Stimulated activated CD8-positive, alpha-beta memory T cell treated with anti-CD3 and anti-CD28 coated beads, Interleukin-15, amount 100 ng/mL, for 48 hours (primary cell): ENCODE results near the gene MAGEA11.
"Not testable (repeated sequence)": the region's sequence is repeated elsewhere in the genome, so short reads cannot be mapped to it uniquely, and the experiment has no call there.

Source experiments
- DNase-seq, 2 donors: peaks; one replicate each; pipeline ENCODE4 v3.0.0-alpha.2; 2020; ENCODE audit warnings: low read depth in 2 of 2

MAGEA11 gene

DNA sequence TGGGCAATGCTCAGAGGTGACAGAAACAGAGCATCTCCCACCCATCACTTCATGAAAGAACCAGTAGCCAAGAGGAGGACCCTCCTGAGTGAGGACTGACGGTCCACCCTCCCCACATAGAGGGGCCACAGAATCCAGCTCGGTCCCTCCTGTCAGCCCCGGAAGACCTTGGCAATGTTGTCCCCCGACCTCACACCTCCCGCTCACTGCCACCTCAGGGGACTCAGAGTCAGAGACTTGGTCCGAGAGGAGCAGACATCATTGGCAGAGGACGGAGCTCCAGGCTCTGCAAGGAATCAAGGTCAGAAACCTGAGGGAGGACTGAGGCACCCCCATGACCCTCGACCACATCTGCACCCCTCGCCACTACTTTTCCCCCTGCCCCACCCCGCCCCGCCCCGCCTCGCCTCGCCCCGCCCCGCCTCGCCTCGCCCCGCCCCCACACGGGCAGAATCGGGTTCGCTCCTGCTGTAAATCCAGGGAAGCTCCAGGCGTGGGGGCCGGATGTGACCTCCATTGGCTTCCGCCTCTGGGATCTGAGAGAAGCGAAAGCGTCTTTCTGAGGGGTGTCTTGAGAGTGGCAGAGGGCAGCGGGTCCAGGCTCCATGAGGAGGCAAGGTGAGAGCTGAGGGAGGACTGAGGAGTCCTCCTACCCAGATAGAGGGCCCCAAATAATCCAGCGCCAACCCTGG is at the start of gene MAGEA11:
Gene MAGEA11 (plus strand): TSS at position 516 of the 692 bp plus-strand sequence. CDS start 1,100 bp downstream, outside the sequence.
- no peak for DNase-seq

DNA sequence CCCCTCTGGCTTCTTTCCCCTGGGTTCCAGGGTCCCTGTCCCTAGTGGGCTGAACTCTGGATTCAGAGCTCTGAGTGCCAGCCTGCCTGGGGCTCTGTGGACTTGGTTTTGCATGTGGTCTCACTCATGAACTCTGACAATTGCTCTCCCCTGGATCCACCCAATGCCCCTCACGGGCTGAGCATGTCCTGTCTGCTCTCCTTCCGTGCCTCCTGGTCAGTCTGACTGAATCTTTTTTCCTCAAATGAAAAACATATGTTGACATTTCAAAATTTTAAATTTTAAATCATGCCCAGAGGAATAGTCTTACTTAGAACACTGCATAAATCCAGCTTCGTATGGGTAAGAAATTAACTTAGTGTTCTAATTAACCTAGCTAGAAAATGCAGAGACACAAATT is 36.8 kb upstream of the MAGEA11 start:
- DNase-seq = not testable (repeated sequence)

DNA sequence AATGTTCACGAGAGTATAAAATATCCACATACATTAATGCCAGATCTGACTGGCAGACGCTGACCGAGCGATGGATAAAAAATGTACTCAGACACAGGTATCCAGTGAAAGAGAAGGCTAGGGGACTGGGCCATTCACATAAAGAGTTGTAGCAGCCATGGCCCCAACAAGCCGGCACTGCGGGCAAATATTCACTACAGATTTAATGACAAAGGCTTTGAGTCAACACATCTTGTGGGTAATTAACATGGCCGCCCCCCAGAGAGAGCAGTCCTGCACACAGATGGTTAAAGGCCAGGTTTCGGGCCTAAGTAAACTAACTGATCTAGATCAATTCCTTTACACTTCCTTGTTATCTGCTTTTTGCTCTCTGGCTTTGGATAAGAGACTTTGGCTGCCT is 36.3 kb upstream of the MAGEA11 start:
- not testable (repeated sequence) for DNase-seq

DNA sequence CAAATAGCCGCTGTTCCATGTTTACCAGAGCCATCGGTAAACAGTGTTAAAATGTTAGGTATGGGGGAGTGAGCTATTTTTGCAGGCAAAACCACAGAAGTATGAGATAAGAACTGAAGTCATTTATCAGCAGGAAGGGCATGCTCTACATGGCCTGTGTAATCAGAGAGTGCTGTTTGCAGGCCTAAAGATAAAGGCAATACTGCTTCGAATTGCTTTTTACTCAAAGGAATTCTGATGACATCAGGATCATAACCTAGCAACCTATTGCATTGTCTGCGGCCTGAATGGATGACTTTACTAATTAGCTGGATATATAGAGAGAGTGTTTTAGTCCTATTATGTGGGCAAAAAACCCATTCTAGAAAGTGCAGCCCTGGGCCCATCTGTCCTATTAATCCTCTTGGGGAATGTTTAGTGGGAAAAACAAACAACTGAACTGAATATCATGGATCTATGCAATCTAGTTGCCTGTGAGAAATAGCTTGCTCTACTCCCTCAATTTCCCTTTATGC is 32.6 kb upstream of the MAGEA11 start:
- not testable (repeated sequence) for DNase-seq

DNA sequence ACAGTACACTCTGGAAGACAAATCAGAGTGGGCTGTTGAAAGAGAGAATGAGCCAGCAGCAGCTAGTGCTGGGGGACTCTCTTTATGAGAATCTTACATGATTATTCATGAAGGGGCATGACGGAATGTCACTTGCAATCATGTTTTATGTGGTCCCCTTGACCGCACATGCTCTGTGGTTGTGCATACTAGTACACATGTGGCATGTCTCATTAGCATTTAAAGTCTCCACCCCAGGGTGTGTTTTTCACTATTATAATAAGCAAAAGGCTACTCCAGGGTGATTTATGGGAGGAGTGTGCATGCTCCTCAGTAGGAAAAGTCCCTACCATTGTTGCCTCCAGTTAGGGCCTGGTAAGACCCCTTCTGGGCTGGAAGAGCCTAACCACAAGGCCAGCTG is 30.7 kb upstream of the MAGEA11 start:
- DNase-seq = no peak

DNA sequence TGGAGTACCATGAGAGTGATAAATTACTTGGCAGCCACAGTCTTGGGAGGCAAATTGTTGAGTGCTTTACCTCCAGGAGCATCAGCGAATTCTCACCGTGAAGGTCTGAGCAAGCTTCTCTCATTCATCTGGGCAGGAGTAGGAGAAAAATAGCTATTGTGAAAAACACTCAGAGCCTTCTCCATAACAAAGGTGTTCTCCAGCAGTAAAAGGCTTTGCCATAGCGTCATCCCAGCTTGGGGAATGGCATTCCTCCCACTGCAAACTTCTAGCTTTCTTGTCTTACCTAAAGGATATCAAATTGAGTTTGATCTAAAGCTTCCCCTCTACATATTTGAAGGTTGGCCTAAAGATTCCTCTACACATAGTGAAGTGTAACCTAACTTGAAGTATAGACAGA is 29.8 kb upstream of the MAGEA11 start:
- DNase-seq = no peak

- DNase-seq = no peak
These were observed 28.6 kb upstream of the MAGEA11 start for GRCh38 chrX:149682956-149683947.

- DNase-seq = no peak
These were observed 27.7 kb upstream of the MAGEA11 start for GRCh38 chrX:149683966-149684730.

- DNase-seq = no peak
These were observed 23.9 kb upstream of the MAGEA11 start for GRCh38 chrX:149687991-149688390.

- no peak for DNase-seq
These were observed 23.3 kb upstream of the MAGEA11 start for GRCh38 chrX:149688552-149688951.

DNA sequence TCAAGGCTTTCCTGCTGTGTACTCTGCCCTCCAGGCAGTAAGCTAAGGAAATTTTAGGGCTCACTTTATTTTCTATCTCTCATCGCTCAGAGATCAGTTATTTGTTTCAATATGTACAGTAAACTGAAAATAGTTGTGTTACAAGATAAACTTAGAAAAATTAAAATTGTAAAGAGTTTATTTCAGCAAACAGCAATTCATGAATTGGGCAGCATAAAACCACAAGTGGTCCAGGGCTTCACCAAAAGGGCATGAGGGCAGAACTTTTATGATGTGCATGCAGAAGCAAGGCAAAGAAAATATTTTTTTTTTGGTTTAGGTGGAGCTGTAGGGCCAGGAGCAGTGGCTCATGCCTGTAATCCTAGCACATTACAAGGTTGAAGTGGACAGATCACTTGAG is 20.1 kb upstream of the MAGEA11 start:
- DNase-seq = no peak

DNA sequence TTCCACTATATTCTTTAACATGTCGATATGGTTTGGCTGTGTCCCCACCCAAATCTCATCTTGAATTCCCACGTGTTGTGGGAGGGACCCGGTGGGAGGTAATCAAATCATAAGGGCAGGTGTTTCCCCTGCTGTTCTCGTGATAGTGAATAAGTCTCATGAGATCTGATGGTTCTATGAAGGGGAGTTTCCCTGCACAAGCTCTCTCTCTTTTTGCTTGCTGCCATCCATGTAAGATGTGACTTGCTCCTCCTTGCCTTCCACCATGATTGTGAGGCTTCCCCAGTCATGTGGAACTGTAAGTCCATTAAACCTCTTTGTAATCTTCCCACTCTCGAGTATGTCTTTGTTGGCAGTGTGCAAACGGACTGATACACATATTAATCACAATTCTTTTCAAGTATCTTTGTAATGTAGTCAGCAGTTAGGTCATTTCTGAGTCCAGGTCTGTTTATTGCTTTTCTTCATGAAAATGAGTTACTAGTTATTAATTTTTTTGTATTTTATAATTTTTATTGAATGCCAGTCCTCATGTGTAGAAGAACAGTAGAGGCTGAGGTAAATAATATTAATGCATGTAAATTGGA is 19.1 kb upstream of the MAGEA11 start:
- not testable (repeated sequence) for DNase-seq

- DNase-seq = no peak
These were observed 12.1 kb upstream of the MAGEA11 start for GRCh38 chrX:149699761-149700160.

DNA sequence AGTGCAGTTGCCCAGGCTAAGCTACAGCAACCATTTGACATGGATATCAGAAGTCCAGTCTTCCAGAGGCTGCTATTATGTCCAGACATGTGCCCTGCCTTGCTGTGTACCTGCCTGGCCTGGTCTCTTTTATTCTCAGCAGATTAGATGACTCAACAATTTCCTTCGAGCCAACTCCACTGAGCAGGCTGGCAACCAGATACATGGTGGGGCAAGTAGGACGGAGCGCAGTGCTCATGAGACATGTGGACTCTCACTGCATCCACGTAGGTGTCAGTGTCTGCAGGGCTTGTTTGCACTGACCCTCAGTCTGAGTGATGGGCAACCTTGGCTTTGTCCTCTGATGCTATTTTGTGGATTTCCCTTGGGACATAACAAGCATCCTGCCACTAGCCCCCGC is 7.2 kb upstream of the MAGEA11 start:
- no peak for DNase-seq

DNA sequence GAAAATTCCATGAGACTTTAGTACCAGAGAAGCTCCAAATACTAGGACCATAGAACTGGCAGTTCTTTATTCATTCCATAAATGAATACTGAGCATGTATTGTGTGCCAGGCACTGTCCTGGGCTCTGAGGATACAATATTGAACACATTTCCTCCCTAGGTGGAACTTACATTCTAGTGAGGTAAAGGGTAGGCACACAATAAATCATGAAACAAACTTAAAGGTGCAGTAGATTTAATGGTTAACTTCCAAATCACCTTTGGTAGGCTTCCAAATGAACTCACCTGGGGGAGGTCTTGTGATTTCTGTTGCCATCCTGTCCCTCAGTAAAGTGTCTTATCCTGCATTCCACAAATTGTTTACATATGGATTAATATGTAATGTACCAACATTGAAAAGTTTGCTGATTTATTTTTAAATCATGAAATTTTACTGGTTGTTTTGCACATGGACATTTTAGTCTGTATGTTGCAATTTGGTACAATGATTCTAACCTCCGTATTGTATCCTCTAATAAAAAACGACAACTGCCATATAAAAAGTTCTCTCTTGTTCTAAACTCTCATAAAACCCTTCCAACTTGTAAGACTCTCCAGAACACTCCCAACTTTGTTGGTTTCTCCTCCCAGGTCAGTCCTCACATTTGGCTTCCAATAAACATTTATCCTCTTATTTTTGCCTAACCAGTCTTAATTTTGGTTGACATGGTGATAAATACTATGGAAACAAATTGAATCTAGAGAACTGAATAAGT is 4.5 kb upstream of the MAGEA11 start:
- DNase-seq = no peak

DNA sequence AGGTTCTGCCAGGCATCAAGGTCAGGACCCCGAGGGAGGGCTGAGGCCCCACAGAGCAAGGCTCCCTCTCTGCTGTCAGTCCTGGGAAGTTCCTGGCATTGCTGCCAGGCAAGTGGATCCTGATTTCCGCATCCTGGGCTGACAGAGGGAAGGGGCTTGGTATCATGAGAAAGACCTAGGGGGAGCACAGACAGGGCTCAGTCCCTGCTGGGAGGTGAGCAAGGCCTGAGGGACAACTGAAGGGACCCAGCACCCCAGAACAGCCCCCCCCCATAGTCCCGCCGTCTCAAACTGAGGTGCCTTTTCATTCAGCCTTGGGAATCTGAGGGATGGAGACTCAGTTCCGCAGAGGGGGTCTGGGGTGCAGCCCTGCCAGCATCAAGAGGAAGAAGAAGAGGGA is 971 bp downstream of the MAGEA11 start:
- DNase-seq = no peak

DNA sequence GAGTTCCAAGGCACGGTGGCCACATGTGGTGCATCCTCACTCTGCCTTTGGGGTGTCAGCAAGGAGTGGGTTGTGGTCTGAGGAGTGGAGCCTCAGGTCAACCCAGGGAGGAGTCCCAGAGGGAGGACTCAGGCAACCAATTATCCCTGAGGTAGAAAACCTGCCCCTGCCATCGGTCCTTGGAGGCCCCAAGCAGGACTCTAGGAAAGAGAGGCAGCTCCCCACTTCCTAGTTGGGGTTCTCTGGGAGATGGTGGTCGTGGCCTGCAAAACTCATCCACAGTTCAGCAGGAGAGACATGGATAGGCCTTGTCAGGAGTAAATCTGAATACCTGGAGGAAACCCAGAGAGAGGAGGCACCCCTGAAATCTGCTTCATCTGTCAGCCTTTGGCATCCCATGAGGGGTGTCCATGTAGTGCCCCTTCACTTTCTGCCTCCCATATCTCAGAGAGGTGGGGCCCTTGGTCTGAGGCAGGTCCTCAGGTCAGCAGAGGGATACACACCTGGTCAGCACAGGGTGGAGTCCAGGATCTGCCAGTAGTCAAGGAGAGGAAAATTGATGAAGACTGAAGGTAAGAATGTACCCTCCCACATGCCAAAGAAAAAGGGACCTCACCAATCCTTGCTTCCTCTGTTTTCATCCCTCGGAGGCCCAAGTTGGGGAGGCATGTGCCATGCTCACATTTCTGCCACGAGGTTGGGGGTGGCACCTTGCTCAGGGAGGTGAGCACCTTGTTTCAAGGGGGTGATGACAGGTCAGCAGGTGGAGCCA is 1.6 kb downstream of the MAGEA11 start:
- no peak for DNase-seq

GRCh38 chrX:149715468-149715867 is 3.6 kb downstream of the MAGEA11 start:
- no peak for DNase-seq

DNA sequence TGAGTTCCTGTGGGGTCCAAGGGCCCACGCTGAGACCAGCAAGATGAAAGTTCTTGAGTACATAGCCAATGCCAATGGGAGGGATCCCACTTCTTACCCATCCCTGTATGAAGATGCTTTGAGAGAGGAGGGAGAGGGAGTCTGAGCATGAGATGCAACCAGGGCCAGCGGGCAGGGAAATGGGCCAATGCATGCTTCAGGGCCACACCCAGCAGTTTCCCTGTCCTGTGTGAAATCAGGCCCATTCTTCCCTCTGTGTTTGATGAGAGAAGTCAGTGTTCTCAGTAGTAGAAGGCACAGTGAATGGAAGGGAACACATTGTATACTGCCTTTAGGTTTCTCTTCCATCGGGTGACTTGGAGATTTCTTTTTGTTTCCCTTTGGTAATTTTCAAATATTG is 4.8 kb downstream of the MAGEA11 start:
- no peak for DNase-seq

DNA sequence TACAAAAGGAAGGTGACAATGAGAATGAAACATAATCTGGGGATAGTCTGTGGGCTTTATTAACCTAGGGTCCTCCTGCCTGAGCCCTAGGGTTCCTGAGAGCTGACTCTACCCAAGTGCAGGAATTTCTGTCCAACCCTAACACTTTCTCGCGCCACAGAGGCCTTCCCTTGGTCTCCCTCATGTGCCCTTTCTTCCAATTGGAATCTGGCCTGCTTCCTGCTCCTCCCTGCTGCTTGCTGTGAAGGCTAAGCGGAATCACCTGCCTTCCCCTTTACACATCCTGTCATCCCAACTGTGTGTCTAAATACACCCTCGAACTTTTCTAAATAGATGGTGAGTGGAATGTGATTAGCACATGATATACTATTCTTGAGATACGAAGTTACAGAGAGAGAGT is 5.9 kb downstream of the MAGEA11 start:
- DNase-seq = no peak
